KMS-11 (cell line): ENCODE results near the gene CRY2.

Source experiments
- H2AFZ ChIP-seq: fragments of 200-600 bp; sonication (generic); 2 replicates; pipeline ENCODE4 v1.6.1; 2016; ENCODE audit warnings: antibody characterized with exemption, mixed run types, low read depth
- H3K27ac ChIP-seq: fragments of 200-600 bp; sonication (generic); 2 replicates; pipeline ENCODE4 v1.6.1; 2016; ENCODE audit warnings: mild to moderate bottlenecking, mixed run types
- H3K27me3 ChIP-seq: fragments of 200-600 bp; sonication (generic); 2 replicates; pipeline ENCODE4 v1.6.1; 2017; ENCODE audit warnings: mild to moderate bottlenecking, low read depth, mixed run types, moderate library complexity; ENCODE audit not compliant: insufficient read depth
- H3K36me3 ChIP-seq: fragments of 200-600 bp; sonication (generic); 2 replicates; pipeline ENCODE4 v1.6.1; 2017; ENCODE audit warnings: mild to moderate bottlenecking, mixed run types; ENCODE audit not compliant: insufficient read depth
- H3K4me1 ChIP-seq: fragments of 200-600 bp; sonication (generic); 2 replicates; pipeline ENCODE4 v1.6.1; 2016; ENCODE audit warnings: mild to moderate bottlenecking, low read depth, mixed run types; ENCODE audit not compliant: poor library complexity, severe bottlenecking
- H3K4me2 ChIP-seq: fragments of 200-600 bp; sonication (generic); 2 replicates; pipeline ENCODE4 v1.7.0; 2016; ENCODE audit warnings: mild to moderate bottlenecking, mixed run types
- H3K4me3 ChIP-seq: fragments of 200-600 bp; sonication (generic); IDR thresholded peaks from 2 replicates; pipeline ENCODE4 v1.6.1; 2017; ENCODE audit warnings: low read depth, low read length, mixed read lengths; ENCODE audit not compliant: insufficient read depth
- H3K79me2 ChIP-seq: fragments of 200-600 bp; sonication (generic); 2 replicates; pipeline ENCODE4 v1.6.1; 2016; ENCODE audit warnings: low read depth, mixed run types; ENCODE audit not compliant: insufficient read depth
- H3K9ac ChIP-seq: fragments of 200-600 bp; sonication (generic); 2 replicates; pipeline ENCODE4 v1.6.1; 2016; ENCODE audit warnings: mild to moderate bottlenecking, mixed run types
- H4K20me1 ChIP-seq: fragments of 200-600 bp; sonication (generic); 2 replicates; pipeline ENCODE4 v1.6.1; 2016; ENCODE audit warnings: mild to moderate bottlenecking, mixed run types; ENCODE audit not compliant: insufficient read depth
- CTCF ChIP-seq: fragments of 200-600 bp; sonication (generic); conservative IDR thresholded peaks from 2 replicates; pipeline ENCODE4 v1.6.1; 2017; ENCODE audit warnings: low read depth, mild to moderate bottlenecking, antibody characterized with exemption, low read length, moderate library complexity, mixed read lengths

The CRY2 gene

GRCh38 chr11:45885921-45886721, 38.8 kb downstream of the CRY2 start:
- no peaks in the 10 kb centered on the region for H4K20me1 ChIP-seq
- TF ChIP-seq CTCF: no peak
- no peaks in the 10 kb centered on the region for H3K36me3 ChIP-seq
- peak overlapping the region; percentile 56 for H3K4me2 ChIP-seq
- no peak overlapping the region for H3K4me3 ChIP-seq
- H3K27me3 ChIP-seq: no peaks in the 10 kb centered on the region
- H3K9ac ChIP-seq: no peak overlapping the region
- H2AFZ ChIP-seq: no peak overlapping the region
- H3K27ac ChIP-seq: no peak overlapping the region
- H3K4me1 ChIP-seq: peaks cover 2% of the 10 kb centered on the region
- no peaks in the 10 kb centered on the region for H3K79me2 ChIP-seq

- no peak overlapping the region for H3K4me3 ChIP-seq
- no peaks in the 10 kb centered on the region for H3K79me2 ChIP-seq
- H2AFZ ChIP-seq: no peak overlapping the region
- H3K4me1 ChIP-seq: peaks cover 2% of the 10 kb centered on the region
- H3K27ac ChIP-seq: no peak overlapping the region
- no peaks in the 10 kb centered on the region for H4K20me1 ChIP-seq
- H3K4me2 ChIP-seq: no peak overlapping the region
- H3K27me3 ChIP-seq: no peaks in the 10 kb centered on the region
- no peak for TF ChIP-seq CTCF
- no peak overlapping the region for H3K9ac ChIP-seq
- no peaks in the 10 kb centered on the region for H3K36me3 ChIP-seq
These were observed 39.7 kb downstream of the CRY2 start for GRCh38 chr11:45886816-45887520.

DNA sequence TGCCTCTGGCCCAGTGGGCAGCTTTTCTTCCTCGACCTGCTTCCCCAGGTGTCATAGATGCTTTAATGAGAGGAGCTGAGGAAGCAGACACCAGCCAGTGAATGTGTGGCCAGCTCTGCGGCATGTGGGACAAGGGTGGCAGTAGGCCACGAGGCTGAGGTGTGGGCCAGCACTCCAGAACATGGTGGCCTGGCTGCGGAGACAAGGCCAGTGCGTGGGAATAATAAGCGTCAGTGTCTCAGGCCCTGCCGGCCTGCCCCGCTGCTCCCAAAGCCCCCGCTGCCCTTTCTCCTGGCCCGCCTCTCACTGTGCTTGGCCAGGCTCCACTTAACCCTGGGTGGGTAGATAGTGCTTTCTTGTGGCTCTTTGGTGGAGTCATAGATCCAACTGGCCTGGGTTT, 40.3 kb downstream of the CRY2 start:
- Histone ChIP-seq H3K9ac (no peak overlapping the region), H3K4me3 (no peak overlapping the region), H3K79me2 (no peaks in the 10 kb centered on the region), H3K4me1 (peaks cover 2% of the 10 kb centered on the region), H3K27me3 (no peaks in the 10 kb centered on the region), H3K36me3 (no peaks in the 10 kb centered on the region), H4K20me1 (no peaks in the 10 kb centered on the region), H3K4me2 (no peak overlapping the region), H3K27ac (no peak overlapping the region), H2AFZ (no peak overlapping the region)
- TF ChIP-seq CTCF: no peak

GRCh38 chr11:45889555-45889954, 42.3 kb downstream of the CRY2 start:
- H3K27me3 ChIP-seq: no peaks in the 10 kb centered on the region
- no peak overlapping the region for H3K4me2 ChIP-seq
- no peak for TF ChIP-seq CTCF

More at GRCh38 chr11:45889555-45889954, 42.3 kb downstream of the CRY2 start:
- no peaks in the 10 kb centered on the region for H3K36me3 ChIP-seq
- H2AFZ ChIP-seq: no peak overlapping the region
- H3K27ac ChIP-seq: no peak overlapping the region
- H3K4me3 ChIP-seq: no peak overlapping the region
- H3K79me2 ChIP-seq: no peaks in the 10 kb centered on the region
- peaks cover 2% of the 10 kb centered on the region for H3K4me1 ChIP-seq
- no peaks in the 10 kb centered on the region for H4K20me1 ChIP-seq
- no peak overlapping the region for H3K9ac ChIP-seq
